Keratinocyte (primary cell): ENCODE data around the gene DCUN1D2. TPM values are rescaled to one million over a fixed set of nuclear protein-coding genes. Genes with fewer than 3 reads are reported as not detected.

Source experiments
- DNase-seq: peaks from one replicate; pipeline ENCODE4 v3.0.0-alpha.2; 2011; ENCODE audit warnings: low read depth, missing footprints, low spot score
- FAIRE-seq: peaks from 2 replicates; lab custom pipeline; 2011; peaks lifted over from hg19 to GRCh38; lab: Jason Lieb, UNC
- H2AFZ ChIP-seq: 2 replicates; pipeline ENCODE4 v1.6.0; 2012; ENCODE audit warnings: low read length, control low read depth, inconsistent platforms; ENCODE audit not compliant: control insufficient read depth
- H3K27ac ChIP-seq: 2 replicates; pipeline ENCODE4 v1.5.1; 2011; ENCODE audit warnings: low read length; ENCODE audit not compliant: control insufficient read depth, insufficient read depth
- H3K27me3 ChIP-seq: 3 replicates; pipeline ENCODE4 v1.6.0; 2011; ENCODE audit warnings: low read length; ENCODE audit not compliant: control insufficient read depth, insufficient read depth; ENCODE audit errors: extremely low read depth
- H3K36me3 ChIP-seq, 2 experiments: 2 replicates in 1 of 2; 3 replicates in 1 of 2; pipeline ENCODE4 v1.5.1; 2011; ENCODE audit warnings: low read length in 2 of 2, mild to moderate bottlenecking in 1 of 2; ENCODE audit not compliant: control insufficient read depth in 2 of 2, insufficient read depth in 2 of 2; ENCODE audit errors: extremely low read depth in 1 of 2
- H3K4me1 ChIP-seq: 3 replicates; pipeline ENCODE4 v1.5.1; 2011; ENCODE audit warnings: low read length; ENCODE audit not compliant: control insufficient read depth, insufficient read depth; ENCODE audit errors: extremely low read depth
- H3K4me2 ChIP-seq: 3 replicates; pipeline ENCODE4 v1.6.0; 2011; ENCODE audit warnings: low read depth, low read length; ENCODE audit not compliant: control insufficient read depth, insufficient read depth; ENCODE audit errors: extremely low read depth
- H3K4me3 ChIP-seq, 3 experiments: fragments of 200-600 bp in 1 of 3; sonication (generic) in 1 of 3; 2 replicates in 2 of 3; 3 replicates in 1 of 3; pipeline ENCODE4 v1.5.1; 2011 to 2016; ENCODE audit warnings: low read length in 3 of 3, mild to moderate bottlenecking in 3 of 3, control low read depth in 2 of 3, inconsistent platforms in 1 of 3, low read depth in 1 of 3, mixed read lengths in 1 of 3, mixed run types in 1 of 3, moderate library complexity in 1 of 3; ENCODE audit not compliant: control insufficient read depth in 2 of 3, insufficient read depth in 2 of 3; ENCODE audit errors: extremely low read depth in 1 of 3
- H3K79me2 ChIP-seq: 2 replicates; pipeline ENCODE4 v1.6.0; 2012; ENCODE audit warnings: low read length; ENCODE audit not compliant: control insufficient read depth, insufficient read depth
- H3K9ac ChIP-seq: 3 replicates; pipeline ENCODE4 v1.6.0; 2011; ENCODE audit warnings: low read length; ENCODE audit not compliant: control insufficient read depth, insufficient read depth; ENCODE audit errors: extremely low read depth
- H3K9me1 ChIP-seq: 3 replicates; pipeline ENCODE4 v1.6.0; 2011; ENCODE audit warnings: low read length; ENCODE audit not compliant: control insufficient read depth, insufficient read depth; ENCODE audit errors: extremely low read depth
- H3K9me3 ChIP-seq: 2 replicates; pipeline ENCODE4 v1.5.1; 2012; ENCODE audit warnings: low read depth, low read length; ENCODE audit not compliant: control insufficient read depth
- H4K20me1 ChIP-seq: 3 replicates; pipeline ENCODE4 v1.6.0; 2011; ENCODE audit warnings: low read length; ENCODE audit not compliant: control insufficient read depth, insufficient read depth; ENCODE audit errors: extremely low read depth
- CTCF ChIP-seq, 3 experiments: IDR thresholded peaks in 1 of 3; conservative IDR thresholded peaks in 1 of 3; optimal IDR thresholded peaks in 1 of 3; 2 replicates in 2 of 3; 3 replicates in 1 of 3; pipeline versions ENCODE3 to v1.5.1; 2011; ENCODE audit warnings: low read length in 3 of 3, mild to moderate bottlenecking in 3 of 3, moderate library complexity in 2 of 3, control low read depth in 1 of 3, inconsistent platforms in 1 of 3; ENCODE audit not compliant: insufficient read depth in 2 of 3; ENCODE audit errors: extremely low read depth in 1 of 3
- EZH2 ChIP-seq: IDR thresholded peaks from one replicate; pipeline ENCODE4 v1.6.1; 2012; ENCODE audit warnings: inconsistent platforms, mild to moderate bottlenecking, low read length, moderate library complexity
- dilution Hi-C: fragments of 300-500 bp; cut with MboI; formaldehyde crosslinking; loops from one replicate; pipeline ENCODE4 v1.7.0; 2020; ENCODE audit warnings: low sequenced_read_pairs; ENCODE audit not compliant: extremely low pct_ligation_motif_present
- polyA plus RNA-seq, 5 experiments: library from polyadenylated mRNA; depleted of rRNA in 3 of 5; stranded (reverse) in 3 of 5; stranded (forward) in 1 of 5; unstranded in 1 of 5; fragments of >200 nt; gene quantifications; 1 replicate in 1 of 5; 2 replicates in 3 of 5; 3 replicates in 1 of 5; pipeline versions ENCODE4 v1.2.1 to v1.2.3, GENCODE V29; 2011 to 2012; ENCODE audit warnings: missing spikeins in 2 of 5, low read depth in 1 of 5, low replicate concordance in 1 of 5

DCUN1D2 gene
- polyA plus RNA-seq, 1 donor (not counting 4 experiments of a cell fraction or from before 2014, with no cell fraction given): 9.1 TPM

- no peaks in the 10 kb centered on the region for H3K79me2 ChIP-seq
- dilution Hi-C loops: no loop called here
- H3K9me3 ChIP-seq: no peaks in the 10 kb centered on the region
- TF ChIP-seq EZH2 (no peak), CTCF (optimal IDR thresholded peaks at IDR 0.05 in 1 of 3, IDR thresholded peaks at IDR 0.05 in 1 of 3, conservative IDR thresholded peaks at IDR 0.05 in 1 of 3; ENCODE audit: extremely low read depth in 1 of 3, insufficient read depth in 2 of 3, low read length in 3 of 3) (no peak)
- FAIRE-seq: no peak
- no peak overlapping the region for H3K4me2 ChIP-seq
- no peak for DNase-seq
- no peak overlapping the region for H3K4me3 ChIP-seq
- no peak overlapping the region for H3K9ac ChIP-seq
- no peaks in the 10 kb centered on the region for H3K4me1 ChIP-seq
- H3K9me1 ChIP-seq: no peaks in the 10 kb centered on the region
- H3K27me3 ChIP-seq: peaks cover 14% of the 10 kb centered on the region
- H2AFZ ChIP-seq: no peak overlapping the region
- H3K27ac ChIP-seq: no peak overlapping the region
- H4K20me1 ChIP-seq: no peaks in the 10 kb centered on the region
- H3K36me3 ChIP-seq: no peaks in the 10 kb centered on the region
Observed at GRCh38 chr13:113411216-113412023, 79.1 kb downstream of the DCUN1D2 start.

- H3K9ac ChIP-seq: no peak overlapping the region
- H3K79me2 ChIP-seq: no peaks in the 10 kb centered on the region
- H3K9me1 ChIP-seq: no peaks in the 10 kb centered on the region
- dilution Hi-C loops: no loop called here
- DNase-seq (no peak), FAIRE-seq (no peak)
- peaks cover 21% of the 10 kb centered on the region for H3K27me3 ChIP-seq
- H2AFZ ChIP-seq: no peak overlapping the region
- no peak overlapping the region for H3K27ac ChIP-seq
- H4K20me1 ChIP-seq: no peaks in the 10 kb centered on the region
- H3K4me1 ChIP-seq: no peaks in the 10 kb centered on the region
- TF ChIP-seq CTCF (optimal IDR thresholded peaks at IDR 0.05 in 1 of 3, IDR thresholded peaks at IDR 0.05 in 1 of 3, conservative IDR thresholded peaks at IDR 0.05 in 1 of 3; ENCODE audit: extremely low read depth in 1 of 3, insufficient read depth in 2 of 3, low read length in 3 of 3) (no peak), EZH2 (no peak)
- H3K9me3 ChIP-seq: no peaks in the 10 kb centered on the region
- H3K4me2 ChIP-seq: no peak overlapping the region
- H3K36me3 ChIP-seq: no peaks in the 10 kb centered on the region
- H3K4me3 ChIP-seq: no peak overlapping the region
Observed at GRCh38 chr13:113410472-113411201, 79.9 kb downstream of the DCUN1D2 start.
